A549 (cell line): ENCODE data around the gene NCAPD3. TPM values are rescaled to one million over a fixed set of nuclear protein-coding genes. Genes with fewer than 3 reads are reported as not detected.
"Not testable (repeated sequence)": the region's sequence is repeated elsewhere in the genome, so short reads cannot be mapped to it uniquely, and the experiment has no call there.

Experiments used
- ATAC-seq, 2 experiments: fragments of 200-7000 bp in 1 of 2; fragments of >200 bp in 1 of 2; cut with Nextera tagmentation in 1 of 2; cut with Tn5 transposase in 1 of 2; 3 replicates each; pipeline versions ENCODE4 v1.8.0 to v1.9.1; 2018 to 2020; ENCODE audit warnings: mild to moderate bottlenecking in 1 of 2, moderate library complexity in 1 of 2
- CTCF ChIA-PET: fragments of 300-600 bp; sonication (Branson Sonifier 250); formaldehyde crosslinking; extraction: SDS; loops from one replicate; lab custom pipeline; 2021; ENCODE audit warnings: antibody characterized with exemption, inconsistent platforms; lab: Yijun Ruan, JAX
- POLR2A ChIA-PET: fragments of 350-600 bp; formaldehyde crosslinking; extraction: SDS; loops from one replicate; lab custom pipeline; 2021; ENCODE audit warnings: antibody characterized with exemption, inconsistent platforms; lab: Yijun Ruan, JAX
- DNase-seq, 2 experiments: peaks; one replicate each; pipeline versions ENCODE4 v3.0.0 to v3.0.0-alpha.2; 2011 to 2016; ENCODE audit warnings: low read depth in 1 of 2, low spot score in 1 of 2
- FAIRE-seq: peaks from 2 replicates; lab custom pipeline; 2011; peaks lifted over from hg19 to GRCh38; lab: Jason Lieb, UNC
- H3K27ac ChIP-seq, 2 experiments: fragments of >200 bp; sonication (Bioruptor Twin); formaldehyde crosslinking; 3 replicates each; pipeline ENCODE4 v1.5.1; 2016 to 2017
- H3K4me1 ChIP-seq: fragments of >200 bp; sonication (Bioruptor Twin); formaldehyde crosslinking; 3 replicates; pipeline ENCODE4 v1.6.1; 2016
- H3K4me2 ChIP-seq: fragments of >200 bp; sonication (Bioruptor Twin); formaldehyde crosslinking; 3 replicates; pipeline ENCODE4 v1.6.1; 2016
- H3K4me3 ChIP-seq: fragments of >200 bp; sonication (Bioruptor Twin); formaldehyde crosslinking; 3 replicates; pipeline ENCODE4 v1.5.1; 2016
- H3K9me3 ChIP-seq: fragments of >200 bp; sonication (Bioruptor Twin); formaldehyde crosslinking; 3 replicates; pipeline ENCODE4 v1.6.1; 2016
- BHLHE40 ChIP-seq: IDR thresholded peaks from 2 replicates; pipeline ENCODE4 v1.6.1; 2012; ENCODE audit warnings: low read depth, low read length, inconsistent platforms
- CHD4 ChIP-seq: fragments of 200-600 bp; sonication (generic); IDR thresholded peaks from 2 replicates; pipeline ENCODE4 v1.6.1; 2016; ENCODE audit warnings: antibody characterized with exemption, mild to moderate bottlenecking, borderline replicate concordance
- EHF ChIP-seq: fragments of 250-450 bp; sonication (Bioruptor Pico); IDR thresholded peaks from 2 replicates; pipeline ENCODE4 v1.5.0; 2020; ENCODE audit warnings: mild to moderate bottlenecking
- EP300 ChIP-seq, 2 experiments: fragments of >200 bp; sonication (Bioruptor Twin); formaldehyde crosslinking; IDR thresholded peaks; 2 replicates in 1 of 2; 3 replicates in 1 of 2; pipeline ENCODE4 v1.6.1; 2016 to 2017
- ESRRA ChIP-seq: fragments of 150-350 bp; IDR thresholded peaks from 2 replicates; pipeline ENCODE4 v1.6.1; 2014; ENCODE audit warnings: mild to moderate bottlenecking, low read length, borderline replicate concordance
- FOSL2 ChIP-seq, 2 experiments: fragments of 450-650 bp in 1 of 2; fragments of >200 bp in 1 of 2; sonication (Bioruptor Twin) in 1 of 2; formaldehyde crosslinking; IDR thresholded peaks; 2 replicates each; pipeline versions ENCODE4 v1.5.0 to v1.6.1; 2016 to 2020; ENCODE audit warnings: mild to moderate bottlenecking in 1 of 2, moderate library complexity in 1 of 2
- FOXS1 ChIP-seq: fragments of 250-450 bp; sonication (Bioruptor Pico); IDR thresholded peaks from 2 replicates; pipeline ENCODE4 v1.5.0; 2020; ENCODE audit warnings: mild to moderate bottlenecking, moderate library complexity
- GATA3 ChIP-seq: IDR thresholded peaks from 2 replicates; pipeline ENCODE4 v1.6.1; 2012; ENCODE audit warnings: borderline replicate concordance
- HOXA7 ChIP-seq: fragments of 250-450 bp; sonication (Bioruptor Pico); IDR thresholded peaks from 2 replicates; pipeline ENCODE4 v1.5.0; 2020; ENCODE audit warnings: mild to moderate bottlenecking, moderate library complexity
- JUN ChIP-seq, 2 experiments: fragments of >200 bp; sonication (Bioruptor Twin); formaldehyde crosslinking; IDR thresholded peaks; 2 replicates in 1 of 2; 3 replicates in 1 of 2; pipeline ENCODE4 v1.6.1; 2016 to 2017
- JUNB ChIP-seq: fragments of >200 bp; sonication (Bioruptor Twin); formaldehyde crosslinking; IDR thresholded peaks from 2 replicates; pipeline ENCODE4 v1.6.1; 2016
- KDM1A ChIP-seq: fragments of 200-600 bp; sonication (generic); IDR thresholded peaks from 2 replicates; pipeline ENCODE4 v1.6.1; 2016; ENCODE audit warnings: low read depth, mild to moderate bottlenecking
- MAFK ChIP-seq: fragments of 450-650 bp; IDR thresholded peaks from 2 replicates; pipeline ENCODE4 v1.6.1; 2014; ENCODE audit not compliant: partially characterized antibody
- MYC ChIP-seq: IDR thresholded peaks from 2 replicates; pipeline ENCODE4 v1.6.1; 2012; ENCODE audit warnings: mild to moderate bottlenecking, inconsistent platforms, low read length, improper control_type of control experiment, borderline replicate concordance
- RAD21 ChIP-seq, 2 experiments: fragments of >200 bp in 1 of 2; sonication (Bioruptor Twin) in 1 of 2; formaldehyde crosslinking in 1 of 2; IDR thresholded peaks in 1 of 2; conservative IDR thresholded peaks in 1 of 2; 2 replicates in 1 of 2; 3 replicates in 1 of 2; pipeline ENCODE4 v1.6.1; 2012 to 2018; ENCODE audit warnings: inconsistent platforms in 1 of 2
- TP53 ChIP-seq: fragments of 250-450 bp; sonication (Bioruptor Pico); IDR thresholded peaks from 2 replicates; pipeline ENCODE4 v1.5.0; 2021; ENCODE audit warnings: mild to moderate bottlenecking, moderate library complexity
- ZNF302 ChIP-seq: fragments of 250-450 bp; sonication (Bioruptor Pico); IDR thresholded peaks from 2 replicates; pipeline ENCODE4 v1.9.0; 2021; ENCODE audit warnings: inconsistent platforms, mild to moderate bottlenecking, moderate library complexity
- ZSCAN20 ChIP-seq: fragments of 250-450 bp; sonication (Bioruptor Pico); IDR thresholded peaks from 2 replicates; pipeline ENCODE4 v1.8.0; 2022; ENCODE audit warnings: mild to moderate bottlenecking, moderate library complexity
- WGBS: methylation state at CpG from one replicate; pipeline ENCODE4 v1.1.6; 2017; ENCODE audit errors: missing lambda C conversion rate; 5-methylcytosine and 5-hydroxymethylcytosine counted together
- polyA plus RNA-seq, 4 experiments: library from polyadenylated mRNA; depleted of rRNA in 3 of 4; stranded (reverse); fragments of >200 nt; fragmentation: RNase III in 1 of 4; extraction: RNeasy Plus Mini Kit Qiagen cat#74134 plus additional on column Dnase treatment in 1 of 4; gene quantifications; 2 replicates in 3 of 4; 3 replicates in 1 of 4; pipeline ENCODE4 v1.2.3, GENCODE V29; 2011 to 2017
- TF ChIP-seq, protein P1 (sequence below): IDR thresholded peaks from 2 replicates; pipeline ENCODE4 v1.6.1; 2012

Gene NCAPD3
- polyA plus RNA-seq, 2 of the 4 experiments (the other 2 are of a cell fraction) = 26.6 to 36.0 TPM

DNA sequence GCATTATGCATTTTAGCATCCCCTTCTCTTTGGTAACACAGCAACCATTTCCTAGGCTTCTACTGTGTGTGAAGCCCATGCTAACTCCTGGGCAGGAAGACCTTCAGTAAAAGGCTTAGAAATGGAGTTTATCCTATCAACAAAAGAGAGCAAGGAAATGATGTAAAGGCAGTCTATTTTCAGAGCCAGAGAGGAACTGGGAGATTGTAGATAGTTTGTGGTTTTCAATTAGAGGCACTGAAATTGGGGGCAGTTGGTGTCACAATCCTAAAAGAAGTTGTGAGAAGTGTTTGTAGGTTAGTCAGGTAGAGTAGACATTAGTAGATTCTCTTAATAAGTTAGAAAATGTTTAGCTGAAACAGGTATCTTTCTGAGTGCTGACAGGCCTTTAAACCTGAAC, 36.7 kb upstream of the NCAPD3 start (continued):
- TF ChIP-seq CHD4 (no peak), FOSL2 (IDR thresholded peaks at IDR 0.05) (no peak), FOSL2 (CRISPR knock-in tag; IDR thresholded peaks at IDR 0.05) (no peak), EHF (CRISPR knock-in tag) (no peak)

DNA sequence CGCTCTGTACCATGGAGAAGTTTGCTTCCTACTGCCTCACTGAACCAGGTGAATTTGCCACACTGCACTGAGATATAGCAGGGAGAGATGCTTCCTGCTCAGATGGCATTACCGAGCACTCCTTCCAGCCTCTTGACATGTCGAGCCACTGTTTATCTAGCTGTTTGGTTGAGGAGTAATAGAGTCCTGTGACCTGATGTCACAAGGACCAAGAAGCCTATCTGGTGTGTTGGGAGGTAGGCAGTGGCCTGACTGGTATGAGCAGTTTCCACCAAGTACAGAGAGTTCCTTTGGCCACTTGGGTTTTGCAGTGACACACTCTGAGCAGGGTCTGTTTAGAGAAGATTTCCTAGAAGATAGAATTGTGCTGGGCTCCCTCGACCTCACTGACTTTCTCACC, 34.8 kb upstream of the NCAPD3 start:
- TF ChIP-seq GATA3 = no peak
- no peak for TF ChIP-seq ZSCAN20
- TF ChIP-seq MAFK = no peak
- TF ChIP-seq HOXA7 (CRISPR knock-in tag) = no peak
- TF ChIP-seq BHLHE40 = no peak
- TF ChIP-seq JUN (IDR thresholded peaks at IDR 0.05) = no peak
- no peak for TF ChIP-seq JUNB
- TF ChIP-seq FOXS1 (CRISPR knock-in tag) = no peak
- DNase-seq (no peak), FAIRE-seq (no peak), ATAC-seq (no peak)
- Histone ChIP-seq H3K4me3 (no peak overlapping the region), H3K9me3 (no peaks in the 10 kb centered on the region), H3K4me1 (peaks cover 8% of the 10 kb centered on the region; the same call in 2 of the 3 replicates), H3K4me2 (no peak overlapping the region), H3K27ac (no peak overlapping the region)
- CTCF ChIA-PET = interaction anchor here (0.8 kb wide), 1 partner anchor 83 kb away, joined by 3 read pairs; no protein-coding TSS in a partner anchor
- WGBS = 75% methylated on average over 4 of the region's 4 CpGs
- POLR2A ChIA-PET = no interaction called here

DNA sequence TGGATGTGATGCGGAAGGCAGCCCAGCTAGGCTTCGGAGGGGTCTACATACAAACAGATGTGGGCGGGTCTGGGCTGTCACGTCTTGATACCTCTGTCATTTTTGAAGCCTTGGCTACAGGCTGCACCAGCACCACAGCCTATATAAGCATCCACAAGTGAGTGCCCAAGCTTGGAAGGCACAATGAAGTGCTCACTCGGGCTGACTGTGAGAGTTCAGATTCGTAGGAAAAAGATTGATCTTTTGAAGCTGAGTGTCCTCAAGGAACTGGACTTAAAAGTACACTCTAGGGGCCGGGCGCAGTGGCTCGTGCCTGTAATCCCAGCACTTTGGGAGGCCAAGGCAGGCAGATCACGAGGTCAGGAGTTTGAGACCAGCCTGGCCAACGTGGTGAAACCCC, 33.3 kb upstream of the NCAPD3 start:
- Histone ChIP-seq H3K4me1 (peaks cover 12% of the 10 kb centered on the region), H3K27ac (no peak overlapping the region), H3K9me3 (no peaks in the 10 kb centered on the region), H3K4me3 (no peak overlapping the region), H3K4me2 (no peak overlapping the region)
- CTCF ChIA-PET = no interaction called here
- POLR2A ChIA-PET = no interaction called here
- WGBS = 92% methylated on average over 11 of the region's 11 CpGs
- TF ChIP-seq ZNF302 (CRISPR knock-in tag) = no peak
- ATAC-seq (no peak), FAIRE-seq (no peak), DNase-seq (no peak)

DNA sequence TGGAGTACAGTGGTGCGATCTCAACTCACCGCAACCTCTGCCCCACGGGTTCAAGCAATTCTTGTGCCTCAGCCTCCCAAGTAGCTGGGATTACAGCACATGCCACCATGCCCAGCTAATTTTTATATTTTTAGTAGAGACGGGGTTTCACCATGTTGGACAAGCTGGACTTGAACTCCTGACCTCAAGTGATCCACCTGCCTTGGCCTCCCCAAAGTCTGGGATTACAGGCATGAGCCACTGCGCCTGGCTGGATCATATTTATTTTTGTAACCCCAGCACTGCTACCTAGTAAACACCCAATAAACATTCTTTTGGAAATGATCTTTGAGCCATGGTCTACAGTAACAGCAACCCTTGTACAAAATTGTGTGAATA, 31.4 kb upstream of the NCAPD3 start:
- CTCF ChIA-PET = interaction anchor here (2.5 kb wide), 1 partner anchor 11 kb away, joined by 12 read pairs; no protein-coding TSS in a partner anchor
- POLR2A ChIA-PET, H3K27ac ChIP-seq, DNase-seq, FAIRE-seq, H3K4me3 ChIP-seq, H3K4me2 ChIP-seq, H3K9me3 ChIP-seq, ATAC-seq: not testable (repeated sequence)
- WGBS = 91% methylated on average over 5 of the region's 5 CpGs
- H3K4me1 ChIP-seq = peaks cover 13% of the 10 kb centered on the region

DNA sequence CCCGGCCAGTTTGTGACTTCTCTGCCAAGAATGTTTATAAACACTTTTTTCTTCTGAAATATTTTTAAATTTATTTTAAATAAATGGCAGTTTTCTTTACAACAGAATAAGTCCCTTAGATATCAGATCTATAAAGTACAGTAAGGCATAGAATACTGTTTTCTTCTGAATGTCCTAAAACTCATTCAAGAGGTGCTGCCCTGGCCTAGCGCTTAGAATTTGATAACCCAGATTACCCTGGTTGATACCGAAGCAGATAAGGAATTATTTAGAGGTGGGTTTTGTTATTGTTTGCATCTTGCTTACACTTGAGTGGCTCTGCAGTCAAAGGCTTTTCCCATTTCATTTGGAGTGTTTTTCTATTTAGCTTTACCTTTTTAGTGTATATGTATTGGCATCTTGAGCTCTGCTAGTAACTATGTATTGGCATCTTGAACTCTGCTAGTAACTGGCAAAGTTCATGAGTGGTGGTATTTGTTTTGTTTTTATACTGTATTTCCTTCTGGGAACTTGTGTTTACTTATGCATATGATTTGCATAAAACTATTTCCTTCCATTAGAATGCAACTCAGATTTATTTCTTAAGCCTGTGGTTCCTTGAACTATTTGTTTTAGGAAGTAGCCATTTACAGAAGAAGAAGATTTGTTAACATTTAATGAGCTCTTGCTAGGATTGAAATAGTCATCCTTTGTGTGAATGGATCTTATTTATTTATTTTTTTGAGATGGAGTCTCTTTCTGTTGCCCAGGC, 30.8 kb upstream of the NCAPD3 start:
- no peak for TF ChIP-seq RAD21 (conservative IDR thresholded peaks at IDR 0.05 in 1 of 2, IDR thresholded peaks at IDR 0.05 in 1 of 2)
- TF ChIP-seq TP53 = no peak
- TF ChIP-seq, protein P1, sequence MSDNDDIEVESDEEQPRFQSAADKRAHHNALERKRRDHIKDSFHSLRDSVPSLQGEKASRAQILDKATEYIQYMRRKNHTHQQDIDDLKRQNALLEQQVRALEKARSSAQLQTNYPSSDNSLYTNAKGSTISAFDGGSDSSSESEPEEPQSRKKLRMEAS = no peak
- no peak for TF ChIP-seq KDM1A
- no peak for TF ChIP-seq EP300 (IDR thresholded peaks at IDR 0.05)
- TF ChIP-seq ESRRA = no peak
- TF ChIP-seq JUN (IDR thresholded peaks at IDR 0.05) = no peak
- no peak for TF ChIP-seq CHD4
- TF ChIP-seq MYC = no peak
- CTCF ChIA-PET = interaction anchor here (2.5 kb wide), 1 partner anchor 10 kb away, joined by 12 read pairs; no protein-coding TSS in a partner anchor
- POLR2A ChIA-PET = no interaction called here
- WGBS = 71% methylated on average over 3 of the region's 3 CpGs
- Histone ChIP-seq H3K27ac (peak overlapping the region in 1 of 2 experiments; percentile 89; a peak in 1 of 6 replicates), H3K9me3 (no peaks in the 10 kb centered on the region), H3K4me2 (peak overlapping the region; percentile 94), H3K4me1 (peaks cover 13% of the 10 kb centered on the region), H3K4me3 (peak overlapping the region; percentile 55)
- ATAC-seq (no peak), DNase-seq (no peak), FAIRE-seq (no peak)
